GM12875 (cell line): ENCODE measurements around the gene SALL2.

ENCODE experiments used
- H3K4me3 ChIP-seq: one replicate; pipeline ENCODE4 v1.5.1; 2011; ENCODE audit warnings: low read depth, low read length, control low read depth
- TF ChIP-seq, protein P1 (sequence below): IDR thresholded peaks from 2 replicates; pipeline ENCODE4 v1.5.1; 2011; ENCODE audit warnings: low read depth, mild to moderate bottlenecking, control low read depth, inconsistent platforms, low read length, moderate library complexity, borderline replicate concordance; ENCODE audit not compliant: insufficient read depth

The SALL2 gene

DNA sequence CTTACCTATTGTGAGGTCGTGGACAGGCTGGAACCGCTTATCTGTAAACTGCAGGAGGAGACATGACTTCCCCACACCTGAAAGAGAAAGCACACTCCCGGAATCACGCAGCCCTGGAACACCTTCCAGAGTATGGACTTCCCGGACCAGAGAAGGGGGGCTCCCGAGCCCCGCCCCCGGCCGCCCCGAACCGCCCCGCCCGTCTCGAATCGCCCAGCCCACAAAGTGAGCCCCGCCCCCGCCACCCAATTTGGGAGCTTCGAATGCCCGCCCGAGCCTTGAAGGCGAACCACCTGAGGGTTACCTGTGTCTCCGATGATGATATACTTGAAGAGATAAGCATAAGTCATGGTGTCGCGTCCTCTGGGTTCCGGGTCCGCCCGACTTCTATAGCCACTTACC is 49.6 kb downstream of the SALL2 start:
- TF ChIP-seq, protein P1, sequence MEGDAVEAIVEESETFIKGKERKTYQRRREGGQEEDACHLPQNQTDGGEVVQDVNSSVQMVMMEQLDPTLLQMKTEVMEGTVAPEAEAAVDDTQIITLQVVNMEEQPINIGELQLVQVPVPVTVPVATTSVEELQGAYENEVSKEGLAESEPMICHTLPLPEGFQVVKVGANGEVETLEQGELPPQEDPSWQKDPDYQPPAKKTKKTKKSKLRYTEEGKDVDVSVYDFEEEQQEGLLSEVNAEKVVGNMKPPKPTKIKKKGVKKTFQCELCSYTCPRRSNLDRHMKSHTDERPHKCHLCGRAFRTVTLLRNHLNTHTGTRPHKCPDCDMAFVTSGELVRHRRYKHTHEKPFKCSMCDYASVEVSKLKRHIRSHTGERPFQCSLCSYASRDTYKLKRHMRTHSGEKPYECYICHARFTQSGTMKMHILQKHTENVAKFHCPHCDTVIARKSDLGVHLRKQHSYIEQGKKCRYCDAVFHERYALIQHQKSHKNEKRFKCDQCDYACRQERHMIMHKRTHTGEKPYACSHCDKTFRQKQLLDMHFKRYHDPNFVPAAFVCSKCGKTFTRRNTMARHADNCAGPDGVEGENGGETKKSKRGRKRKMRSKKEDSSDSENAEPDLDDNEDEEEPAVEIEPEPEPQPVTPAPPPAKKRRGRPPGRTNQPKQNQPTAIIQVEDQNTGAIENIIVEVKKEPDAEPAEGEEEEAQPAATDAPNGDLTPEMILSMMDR = no peak
- peak overlapping the region; percentile 55 for H3K4me3 ChIP-seq

DNA sequence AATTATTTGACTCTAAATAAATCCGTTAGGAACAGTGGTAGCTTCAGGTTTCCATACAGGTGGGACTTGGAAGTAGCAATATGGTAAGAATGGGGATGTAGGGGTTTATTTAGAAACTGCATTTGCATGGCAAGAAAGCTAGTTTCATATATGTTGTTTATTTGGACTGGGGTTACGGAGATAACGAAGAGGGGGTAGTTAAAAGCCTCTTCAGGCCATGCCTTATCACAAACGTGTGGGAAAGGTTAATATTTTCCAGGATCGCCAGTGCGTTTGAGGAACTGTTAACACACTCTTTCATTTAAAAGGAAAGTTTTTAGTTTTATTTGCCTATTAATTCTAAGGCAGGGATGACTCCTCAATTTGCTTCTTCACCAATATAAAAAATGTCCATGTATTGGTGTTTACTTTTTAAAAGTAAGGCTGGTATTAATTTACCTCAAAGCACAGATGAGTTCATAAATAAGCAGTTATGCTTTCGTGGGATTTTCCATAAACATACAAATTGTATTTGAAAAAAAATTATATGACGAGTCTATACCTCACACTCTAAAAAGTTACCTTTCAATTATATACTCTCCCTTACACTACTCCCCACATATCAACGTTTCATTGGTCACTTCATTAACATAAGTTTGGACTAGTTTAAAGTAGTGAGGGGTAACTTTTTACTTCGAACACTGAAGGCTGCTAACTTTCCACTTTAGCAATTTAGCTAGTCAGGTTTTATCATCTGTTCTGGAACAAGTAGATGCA is 50.2 kb downstream of the SALL2 start:
- peak overlapping the region; percentile 55 for H3K4me3 ChIP-seq
- TF ChIP-seq, protein P1 = no peak
